ENCODE results near the gene SPATS2L.

The SPATS2L gene

DNA sequence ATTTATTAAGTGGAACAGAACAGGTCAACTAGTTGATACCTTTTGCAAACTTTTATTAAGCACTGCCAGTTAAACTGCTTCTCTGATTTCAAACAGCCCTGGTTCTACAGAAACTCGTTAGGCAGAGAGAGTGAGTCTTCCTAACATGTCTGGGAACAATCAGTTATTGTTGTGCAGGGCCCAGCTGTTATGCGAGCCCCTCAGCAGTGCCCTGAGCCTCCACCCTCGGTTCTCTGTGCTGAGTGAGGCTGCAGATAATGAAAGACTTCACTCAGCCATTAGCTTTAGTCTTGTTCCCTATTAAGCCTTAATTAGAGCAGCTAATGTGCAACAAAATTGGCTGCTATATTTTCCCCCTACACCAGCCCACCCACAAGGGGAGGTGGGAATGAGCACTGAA, 163.7 kb downstream of the SPATS2L start:
- no peaks in the 10 kb centered on the region for H3K4me1 Mint-ChIP-seq (ENCODE audit: low read depth)
- H3K4me3 Mint-ChIP-seq = no peak overlapping the region
- peaks cover 77% of the 10 kb centered on the region for H3K36me3 Mint-ChIP-seq (ENCODE audit: low read depth)
- no peaks in the 10 kb centered on the region for H3K27me3 Mint-ChIP-seq
- intact Hi-C loops (cut with micrococcal nuclease) = no loop called here
- H3K27ac Mint-ChIP-seq = no peak overlapping the region
- H3K9me3 Mint-ChIP-seq = no peaks in the 10 kb centered on the region

DNA sequence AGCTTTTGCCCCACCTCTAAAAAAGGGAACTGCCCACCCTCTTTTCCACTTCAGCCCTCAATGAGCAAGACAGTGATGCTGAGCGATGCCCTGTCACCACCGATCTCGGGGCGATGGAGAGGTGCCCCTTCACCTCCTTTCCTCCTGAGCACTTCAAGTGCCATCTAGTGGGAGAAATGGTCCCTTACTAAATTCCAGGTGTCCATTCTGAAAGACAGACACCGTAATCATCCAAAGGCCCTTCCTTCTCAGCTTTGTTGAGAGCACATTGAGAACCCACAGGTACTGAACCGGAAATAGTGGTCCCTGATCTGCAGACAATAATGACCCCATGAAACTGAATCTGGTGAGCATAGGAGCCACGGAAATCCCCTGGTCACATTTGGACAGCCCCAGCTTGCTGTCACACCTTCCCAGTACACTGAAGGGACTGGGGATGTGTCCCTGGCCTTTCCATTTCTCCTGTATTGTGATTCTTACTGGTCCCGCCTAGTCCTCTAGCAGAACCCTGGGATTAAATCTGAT, 164.9 kb downstream of the SPATS2L start:
- Mint-ChIP-seq H3K4me3 (no peak overlapping the region), H3K9me3 (no peaks in the 10 kb centered on the region), H3K36me3 (ENCODE audit: low read depth) (peaks cover 81% of the 10 kb centered on the region), H3K27ac (no peak overlapping the region), H3K27me3 (no peaks in the 10 kb centered on the region), H3K4me1 (ENCODE audit: low read depth) (no peaks in the 10 kb centered on the region)
- intact Hi-C loops (cut with micrococcal nuclease) = no loop called here

DNA sequence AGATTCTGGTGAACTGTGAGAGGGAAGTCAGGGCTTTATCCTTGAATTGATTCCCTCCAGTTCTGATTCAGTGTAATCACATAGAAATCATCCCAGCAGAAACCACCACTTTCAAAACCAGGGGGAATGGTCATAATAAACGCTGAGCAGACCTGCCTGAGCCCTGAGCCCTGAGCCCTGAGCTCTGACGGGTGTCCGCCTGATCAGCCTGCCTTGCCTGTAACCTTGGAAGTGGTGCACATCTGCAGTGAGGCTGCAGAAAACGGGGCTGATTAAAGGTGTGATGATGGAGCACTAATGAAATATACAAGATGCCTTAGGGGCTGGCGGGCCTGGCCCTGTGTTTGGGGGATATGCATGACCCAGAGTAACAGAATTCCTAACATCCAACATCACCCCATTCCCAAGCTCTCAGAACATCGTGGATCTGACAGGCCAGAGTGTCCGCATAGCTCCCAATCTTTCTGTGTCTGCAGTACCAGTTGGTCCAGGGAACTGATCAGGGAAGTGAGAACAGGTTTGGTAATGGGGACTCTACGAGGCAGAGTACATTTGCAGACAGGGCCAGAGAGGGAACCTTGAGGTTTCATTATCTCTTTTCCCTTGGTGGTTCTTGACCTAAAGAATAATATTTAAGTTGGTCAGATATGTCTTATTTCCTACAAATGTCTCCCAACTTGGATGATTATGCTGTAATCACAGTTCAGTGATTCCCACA, 165.6 kb downstream of the SPATS2L start:
- Mint-ChIP-seq H3K4me1 (ENCODE audit: low read depth) (no peaks in the 10 kb centered on the region), H3K9me3 (no peaks in the 10 kb centered on the region), H3K27ac (no peak overlapping the region), H3K27me3 (no peaks in the 10 kb centered on the region), H3K36me3 (ENCODE audit: low read depth) (peaks cover 82% of the 10 kb centered on the region), H3K4me3 (no peak overlapping the region)
- intact Hi-C loops (cut with micrococcal nuclease) = no loop called here

DNA sequence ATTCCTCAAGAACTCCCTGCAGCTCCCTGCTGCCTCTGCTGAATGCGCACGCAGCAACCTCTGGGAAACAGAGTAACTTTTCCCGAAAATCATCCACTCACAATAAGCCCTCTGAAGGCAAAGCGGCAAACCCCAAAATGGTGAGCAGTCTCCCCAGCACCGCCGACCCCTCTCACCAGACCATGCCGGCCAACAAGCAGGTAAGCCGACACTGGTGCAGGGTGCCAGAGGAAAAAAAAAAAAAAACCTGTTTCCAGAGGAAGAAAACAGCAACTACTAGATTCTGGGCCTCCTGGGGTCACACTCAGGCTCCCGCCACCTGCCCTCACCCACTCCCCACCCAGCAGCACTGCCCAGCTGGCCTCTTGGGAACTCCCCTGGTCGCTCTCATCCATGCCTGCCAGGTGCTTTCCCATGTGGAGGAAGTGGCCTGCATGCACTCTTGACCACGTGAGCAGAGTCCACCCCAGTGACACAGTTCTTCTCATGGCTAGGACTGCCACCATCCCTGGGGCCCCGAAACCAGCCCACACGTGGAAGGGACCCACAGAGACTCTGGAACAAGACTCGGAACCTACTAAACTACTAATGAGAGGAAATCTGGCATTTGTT, 166.5 kb downstream of the SPATS2L start:
- intact Hi-C loops (cut with micrococcal nuclease) = no loop called here

DNA sequence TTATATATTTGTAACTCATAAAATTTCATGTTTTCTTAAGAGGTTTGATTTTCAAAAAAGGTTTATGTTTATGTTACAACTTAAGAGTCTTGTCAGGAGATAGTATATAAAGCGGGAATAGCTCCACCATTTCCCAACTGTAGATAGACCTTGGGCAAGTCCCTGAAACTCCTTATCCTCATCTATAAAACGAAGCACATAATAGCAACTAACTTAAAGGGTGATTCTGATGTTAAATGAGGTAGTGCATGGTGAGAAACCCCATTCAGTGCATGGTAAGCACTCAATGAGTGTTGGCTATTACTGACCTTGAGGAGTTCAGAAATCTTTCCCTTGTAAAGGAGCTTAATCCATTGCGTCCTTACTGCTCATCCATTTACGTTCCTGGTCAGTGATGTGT, 169.3 kb downstream of the SPATS2L start:
- intact Hi-C loops (cut with micrococcal nuclease) = no loop called here
- H3K4me3 Mint-ChIP-seq = no peak overlapping the region
- no peaks in the 10 kb centered on the region for H3K4me1 Mint-ChIP-seq (ENCODE audit: low read depth)
- H3K27me3 Mint-ChIP-seq = no peaks in the 10 kb centered on the region
- no peaks in the 10 kb centered on the region for H3K9me3 Mint-ChIP-seq
- H3K36me3 Mint-ChIP-seq (ENCODE audit: low read depth) = peaks cover 80% of the 10 kb centered on the region
- H3K27ac Mint-ChIP-seq = no peak overlapping the region

More for the DNA sequence above, 166.5 kb downstream of the SPATS2L start:
- Mint-ChIP-seq H3K9me3 (no peaks in the 10 kb centered on the region), H3K27ac (no peak overlapping the region), H3K4me3 (no peak overlapping the region), H3K36me3 (ENCODE audit: low read depth) (peaks cover 82% of the 10 kb centered on the region), H3K4me1 (ENCODE audit: low read depth) (no peaks in the 10 kb centered on the region), H3K27me3 (no peaks in the 10 kb centered on the region)

DNA sequence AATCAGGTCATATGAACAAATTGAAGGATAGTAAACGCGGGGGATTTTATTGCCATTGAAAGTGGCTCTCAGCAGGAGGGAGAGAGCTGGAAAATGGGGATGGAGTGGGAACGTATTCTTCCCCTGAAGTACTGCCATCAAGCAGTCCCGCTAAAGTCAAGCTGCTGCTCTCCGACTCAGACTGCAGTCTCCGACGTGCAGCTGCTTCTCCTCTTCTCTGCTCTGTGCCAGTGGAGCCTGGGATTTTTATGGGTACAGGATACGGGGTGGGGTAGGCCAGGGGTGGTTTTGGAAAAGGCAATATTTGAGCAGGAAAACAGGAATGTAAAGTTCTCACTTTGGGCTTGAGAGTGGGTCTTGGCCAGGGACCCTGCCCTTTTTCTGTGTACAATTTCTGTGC, 170.3 kb downstream of the SPATS2L start:
- no peak overlapping the region for H3K27ac Mint-ChIP-seq
- H3K36me3 Mint-ChIP-seq (ENCODE audit: low read depth) = peaks cover 76% of the 10 kb centered on the region
- H3K4me3 Mint-ChIP-seq = no peak overlapping the region
- no peaks in the 10 kb centered on the region for H3K27me3 Mint-ChIP-seq
- H3K4me1 Mint-ChIP-seq (ENCODE audit: low read depth) = no peaks in the 10 kb centered on the region
- intact Hi-C loops (cut with micrococcal nuclease) = no loop called here
- no peaks in the 10 kb centered on the region for H3K9me3 Mint-ChIP-seq

DNA sequence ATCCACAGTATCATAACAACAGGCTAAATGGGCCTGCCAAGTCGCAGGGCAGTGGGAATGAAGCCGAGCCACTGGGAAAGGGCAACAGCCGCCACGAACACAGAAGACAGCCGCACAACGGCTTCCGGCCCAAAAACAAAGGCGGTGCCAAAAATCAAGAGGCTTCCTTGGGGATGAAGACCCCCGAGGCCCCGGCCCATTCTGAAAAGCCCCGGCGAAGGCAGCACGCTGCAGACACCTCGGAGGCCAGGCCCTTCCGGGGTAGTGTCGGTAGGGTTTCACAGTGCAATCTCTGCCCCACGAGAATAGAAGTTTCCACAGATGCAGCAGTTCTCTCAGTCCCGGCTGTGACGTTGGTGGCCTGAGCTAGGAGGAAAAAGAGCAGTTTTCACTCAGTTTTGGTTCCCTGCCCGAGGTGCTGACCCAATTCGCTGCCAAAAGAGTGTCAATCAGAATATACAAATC, 171.2 kb downstream of the SPATS2L start:
- Mint-ChIP-seq H3K9me3 (no peaks in the 10 kb centered on the region), H3K4me3 (no peak overlapping the region), H3K4me1 (ENCODE audit: low read depth) (no peaks in the 10 kb centered on the region), H3K27ac (no peak overlapping the region), H3K27me3 (no peaks in the 10 kb centered on the region), H3K36me3 (ENCODE audit: low read depth) (peaks cover 73% of the 10 kb centered on the region)
- intact Hi-C loops (cut with micrococcal nuclease) = no loop called here

DNA sequence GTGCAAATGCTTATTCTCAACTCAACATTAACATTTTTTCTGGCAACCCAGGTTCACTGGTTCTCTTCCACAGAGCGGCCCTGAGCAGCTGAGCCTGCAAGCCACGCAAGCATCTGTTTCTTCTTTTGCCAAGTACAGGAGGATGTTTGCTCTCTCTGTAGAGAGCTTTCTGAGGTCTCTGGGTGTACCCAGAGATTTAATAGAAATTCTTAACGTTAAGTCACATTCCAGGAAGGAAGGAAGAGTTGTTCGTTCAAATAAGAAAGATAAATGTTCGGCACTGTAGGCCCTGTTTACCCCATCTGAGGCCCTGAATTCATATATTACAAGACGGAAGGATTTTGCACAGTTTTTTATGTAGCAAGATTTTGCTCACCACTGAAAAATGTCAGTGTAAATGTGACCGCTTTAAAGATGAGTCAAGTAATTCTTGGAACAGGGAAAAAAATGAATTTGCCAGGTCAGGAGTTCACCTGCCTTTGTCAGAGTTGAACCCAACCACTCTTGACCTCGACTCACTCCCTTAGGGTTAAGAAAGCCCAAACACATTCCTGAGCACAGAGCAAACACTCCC, 173.3 kb downstream of the SPATS2L start:
- intact Hi-C loops (cut with micrococcal nuclease) = no loop called here
- H3K9me3 Mint-ChIP-seq = no peaks in the 10 kb centered on the region
- no peak overlapping the region for H3K27ac Mint-ChIP-seq

DNA sequence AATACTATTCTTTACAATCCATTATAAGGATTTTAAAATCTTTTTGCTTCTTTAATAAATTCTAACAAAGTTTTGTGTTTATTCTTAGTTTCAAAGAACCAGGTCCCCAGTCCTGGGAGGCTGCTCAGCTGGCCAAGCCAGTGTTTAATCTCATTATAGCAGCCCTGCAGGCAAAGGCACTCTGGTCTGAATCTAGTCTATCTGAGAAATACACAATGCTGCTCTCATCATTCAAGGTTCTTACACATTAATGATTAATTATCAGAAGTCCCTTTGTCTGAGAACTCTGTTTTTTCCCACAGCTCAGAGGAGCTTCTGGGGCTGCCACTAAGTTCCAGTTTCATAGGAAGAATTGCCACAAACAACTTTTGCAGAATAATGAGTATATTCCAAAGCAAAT, 175.7 kb downstream of the SPATS2L start:
- Mint-ChIP-seq H3K4me1 (ENCODE audit: low read depth) (no peaks in the 10 kb centered on the region), H3K4me3 (no peak overlapping the region), H3K36me3 (ENCODE audit: low read depth) (peaks cover 49% of the 10 kb centered on the region), H3K27me3 (no peaks in the 10 kb centered on the region), H3K27ac (no peak overlapping the region), H3K9me3 (no peaks in the 10 kb centered on the region)
- intact Hi-C loops (cut with micrococcal nuclease) = no loop called here

More for the DNA sequence above, 173.3 kb downstream of the SPATS2L start:
- H3K36me3 Mint-ChIP-seq (ENCODE audit: low read depth) = peaks cover 65% of the 10 kb centered on the region
- no peak overlapping the region for H3K4me3 Mint-ChIP-seq
- H3K27me3 Mint-ChIP-seq = no peaks in the 10 kb centered on the region
- H3K4me1 Mint-ChIP-seq (ENCODE audit: low read depth) = no peaks in the 10 kb centered on the region

DNA sequence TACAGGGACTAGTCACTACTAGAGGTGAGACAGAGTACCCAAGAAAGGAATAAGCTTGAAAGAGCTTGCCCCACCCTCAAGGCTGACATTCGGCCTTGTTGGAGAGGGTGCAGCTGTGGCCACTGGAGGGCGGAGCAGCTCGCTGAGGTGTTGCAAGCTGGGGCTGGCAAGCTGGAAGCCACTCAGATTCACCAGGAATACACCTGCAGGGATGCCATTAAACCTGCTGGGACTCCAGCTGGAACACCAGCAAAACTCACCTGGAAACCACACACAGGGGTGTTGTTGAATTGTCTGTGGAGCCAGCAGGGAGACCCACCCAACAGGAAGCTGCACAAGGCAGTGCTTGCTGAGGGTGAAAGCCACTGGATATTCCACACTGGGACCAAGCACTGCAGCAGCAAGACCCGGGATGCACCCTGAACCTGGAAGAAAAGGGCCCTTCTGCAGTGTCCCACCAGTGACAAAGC, 177.3 kb downstream of the SPATS2L start:
- peaks cover 36% of the 10 kb centered on the region for H3K36me3 Mint-ChIP-seq (ENCODE audit: low read depth)
- no peaks in the 10 kb centered on the region for H3K9me3 Mint-ChIP-seq
- intact Hi-C loops (cut with micrococcal nuclease) = no loop called here
- H3K27me3 Mint-ChIP-seq = no peaks in the 10 kb centered on the region
- H3K4me3 Mint-ChIP-seq = no peak overlapping the region
- H3K4me1 Mint-ChIP-seq (ENCODE audit: low read depth) = no peaks in the 10 kb centered on the region
- H3K27ac Mint-ChIP-seq = no peak overlapping the region

DNA sequence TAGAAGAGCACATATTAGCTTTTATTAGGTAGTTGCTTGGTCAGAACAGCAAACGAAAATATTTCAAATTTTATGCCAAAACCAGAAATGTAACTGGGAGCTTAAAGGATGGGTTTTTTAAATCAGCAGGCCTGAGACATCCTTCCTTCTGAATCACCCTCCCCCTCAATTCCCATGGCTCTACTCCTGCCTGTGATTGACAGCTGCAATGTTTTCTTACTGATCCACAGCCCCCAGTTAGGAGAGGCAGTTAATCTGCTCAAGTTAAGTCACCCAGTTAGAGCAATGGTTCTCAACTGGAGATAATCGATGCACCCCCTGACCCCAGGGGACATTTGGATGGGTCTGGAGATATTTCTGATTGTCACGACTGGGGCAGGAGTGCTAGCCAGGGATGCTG, 178.4 kb downstream of the SPATS2L start:
- H3K9me3 Mint-ChIP-seq = no peaks in the 10 kb centered on the region
- H3K36me3 Mint-ChIP-seq (ENCODE audit: low read depth) = peaks cover 32% of the 10 kb centered on the region
- intact Hi-C loops (cut with micrococcal nuclease) = no loop called here
- H3K27ac Mint-ChIP-seq = no peak overlapping the region
- H3K4me3 Mint-ChIP-seq = no peak overlapping the region
- H3K4me1 Mint-ChIP-seq (ENCODE audit: low read depth) = no peaks in the 10 kb centered on the region
- no peaks in the 10 kb centered on the region for H3K27me3 Mint-ChIP-seq

DNA sequence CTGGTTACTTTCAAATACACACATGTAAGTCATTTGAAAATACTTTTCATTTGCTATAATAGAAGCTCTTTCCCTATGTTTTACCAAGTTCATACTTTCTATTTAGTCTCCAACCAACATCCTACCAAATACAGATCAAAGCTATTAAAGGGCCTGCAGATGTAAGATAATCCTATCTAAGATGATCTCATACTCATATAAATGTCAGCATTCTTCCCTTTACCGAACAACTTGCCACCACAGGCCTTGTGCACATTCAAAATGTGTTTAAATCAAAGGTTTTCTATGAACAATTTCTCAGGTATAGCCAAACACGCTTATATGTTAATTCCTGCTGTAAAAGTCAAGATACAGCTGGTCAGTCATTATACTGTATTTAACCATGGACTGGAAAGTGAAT, 180.0 kb downstream of the SPATS2L start:
- no peaks in the 10 kb centered on the region for H3K4me1 Mint-ChIP-seq (ENCODE audit: low read depth)
- no peak overlapping the region for H3K27ac Mint-ChIP-seq
- peaks cover 37% of the 10 kb centered on the region for H3K36me3 Mint-ChIP-seq (ENCODE audit: low read depth)
- intact Hi-C loops (cut with micrococcal nuclease) = no loop called here
- no peaks in the 10 kb centered on the region for H3K9me3 Mint-ChIP-seq
- no peaks in the 10 kb centered on the region for H3K27me3 Mint-ChIP-seq
- no peak overlapping the region for H3K4me3 Mint-ChIP-seq

DNA sequence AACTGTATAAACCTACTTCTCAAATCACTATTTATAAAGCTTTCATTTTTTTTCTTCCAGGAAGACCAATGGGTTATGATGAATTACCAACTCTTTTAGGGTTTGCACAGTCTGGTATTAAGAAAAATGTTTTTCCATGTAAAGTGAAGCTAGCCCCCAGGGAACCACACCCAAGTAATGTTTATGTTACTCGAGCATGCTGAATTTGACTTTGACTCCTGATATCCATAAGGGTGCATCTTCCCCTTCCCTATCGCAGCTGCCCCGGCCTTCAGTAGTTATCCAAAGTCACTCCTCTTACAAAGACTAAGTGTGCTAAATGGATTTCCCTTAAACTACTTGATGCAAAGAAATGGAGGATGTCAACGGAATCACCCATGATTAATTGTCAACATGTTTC, 181.7 kb downstream of the SPATS2L start:
- H3K27ac Mint-ChIP-seq = no peak overlapping the region
- H3K4me3 Mint-ChIP-seq = no peak overlapping the region
- intact Hi-C loops (cut with micrococcal nuclease) = no loop called here
- H3K9me3 Mint-ChIP-seq = no peaks in the 10 kb centered on the region
- H3K36me3 Mint-ChIP-seq (ENCODE audit: low read depth) = peaks cover 49% of the 10 kb centered on the region
- no peaks in the 10 kb centered on the region for H3K4me1 Mint-ChIP-seq (ENCODE audit: low read depth)
- no peaks in the 10 kb centered on the region for H3K27me3 Mint-ChIP-seq

DNA sequence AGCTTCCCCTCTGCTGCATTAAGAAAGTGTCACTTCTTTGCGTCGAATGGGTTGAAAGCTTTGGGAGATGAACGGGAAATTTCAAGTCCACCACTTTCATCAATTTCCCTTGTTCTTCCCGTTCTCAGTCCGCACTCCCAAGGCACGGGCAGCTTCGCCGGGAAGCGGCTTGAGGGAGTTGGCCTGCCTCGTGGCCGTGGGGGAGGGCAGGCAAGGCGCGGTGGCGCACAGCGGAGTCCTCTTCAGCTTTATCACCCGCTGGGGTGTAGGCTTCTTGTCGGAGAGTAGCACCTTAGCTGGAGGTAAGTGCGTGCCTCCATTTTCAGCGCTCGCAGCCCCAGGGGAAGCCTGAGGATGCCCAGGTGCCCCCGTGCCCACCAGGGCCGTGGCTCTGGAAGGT, 183.5 kb downstream of the SPATS2L start:
- H3K27ac Mint-ChIP-seq = no peak overlapping the region
- peaks cover 57% of the 10 kb centered on the region for H3K36me3 Mint-ChIP-seq (ENCODE audit: low read depth)
- no peaks in the 10 kb centered on the region for H3K4me1 Mint-ChIP-seq (ENCODE audit: low read depth)
- intact Hi-C loops (cut with micrococcal nuclease) = no loop called here
- H3K4me3 Mint-ChIP-seq = no peak overlapping the region
- no peaks in the 10 kb centered on the region for H3K27me3 Mint-ChIP-seq
- no peaks in the 10 kb centered on the region for H3K9me3 Mint-ChIP-seq
